ENCODE results near the gene DCAF16.

The DCAF16 gene

GRCh38 chr4:17794730-17795129, 15.8 kb downstream of the DCAF16 start:
- Histone ChIP-seq H3K27me3 (ENCODE audit: insufficient read depth, low read depth, severe bottlenecking) (no peaks in the 10 kb centered on the region), H3K4me3 (ENCODE audit: low read depth, low read length) (no peak overlapping the region), H3K27ac (no peak overlapping the region), H3K36me3 (peaks cover 4% of the 10 kb centered on the region), H3K9me3 (ENCODE audit: severe bottlenecking) (no peaks in the 10 kb centered on the region)
- TF ChIP-seq CTCF (IDR thresholded peaks at IDR 0.05; ENCODE audit: low read depth, low read length) = no peak
- DNase-seq = no peak

GRCh38 chr4:17788956-17789355, 21.6 kb downstream of the DCAF16 start:
- Histone ChIP-seq H3K9me3 (ENCODE audit: severe bottlenecking) (no peaks in the 10 kb centered on the region), H3K36me3 (no peaks in the 10 kb centered on the region), H3K27ac (no peak overlapping the region), H3K4me3 (ENCODE audit: low read depth, low read length) (no peak overlapping the region), H3K27me3 (ENCODE audit: insufficient read depth, low read depth, severe bottlenecking) (no peaks in the 10 kb centered on the region)
- no peak for DNase-seq
- no peak for TF ChIP-seq CTCF (IDR thresholded peaks at IDR 0.05; ENCODE audit: low read depth, low read length)

GRCh38 chr4:17787315-17787714, 23.2 kb downstream of the DCAF16 start:
- H3K27ac ChIP-seq = no peak overlapping the region
- no peak for TF ChIP-seq CTCF (IDR thresholded peaks at IDR 0.05; ENCODE audit: low read depth, low read length)
- H3K36me3 ChIP-seq = no peaks in the 10 kb centered on the region
- no peaks in the 10 kb centered on the region for H3K27me3 ChIP-seq (ENCODE audit: insufficient read depth, low read depth, severe bottlenecking)
- no peak overlapping the region for H3K4me3 ChIP-seq (ENCODE audit: low read depth, low read length)
- H3K9me3 ChIP-seq (ENCODE audit: severe bottlenecking) = no peaks in the 10 kb centered on the region
- no peak for DNase-seq

GRCh38 chr4:17786567-17786966, 24.0 kb downstream of the DCAF16 start:
- no peak for DNase-seq
- Histone ChIP-seq H3K27me3 (ENCODE audit: insufficient read depth, low read depth, severe bottlenecking) (no peaks in the 10 kb centered on the region), H3K4me3 (ENCODE audit: low read depth, low read length) (no peak overlapping the region), H3K9me3 (ENCODE audit: severe bottlenecking) (no peaks in the 10 kb centered on the region), H3K27ac (no peak overlapping the region), H3K36me3 (no peaks in the 10 kb centered on the region)
- no peak for TF ChIP-seq CTCF (IDR thresholded peaks at IDR 0.05; ENCODE audit: low read depth, low read length)

- peaks cover 4% of the 10 kb centered on the region for H3K27me3 ChIP-seq (ENCODE audit: insufficient read depth, low read depth, severe bottlenecking)
- peak; percentile 60 for TF ChIP-seq CTCF (IDR thresholded peaks at IDR 0.05; ENCODE audit: low read depth, low read length)
- H3K9me3 ChIP-seq (ENCODE audit: severe bottlenecking) = no peaks in the 10 kb centered on the region
- DNase-seq = peak; percentile 22
- H3K36me3 ChIP-seq = no peaks in the 10 kb centered on the region
- no peak overlapping the region for H3K4me3 ChIP-seq (ENCODE audit: low read depth, low read length)
- H3K27ac ChIP-seq = no peak overlapping the region
Observed at GRCh38 chr4:17785858-17786257, 24.7 kb downstream of the DCAF16 start.
